Gastrocnemius medialis (tissue), 4 donors: ENCODE results near the gene EYA3.

Source experiments
- POLR2A ChIP-seq, 2 donors: fragments of 450-650 bp; IDR thresholded peaks; one replicate each; pipeline ENCODE4 v1.6.1; 2017; ENCODE audit warnings: antibody characterized with exemption in 2 of 2, mild to moderate bottlenecking in 2 of 2, moderate library complexity in 2 of 2
- TF ChIP-seq, protein P1 (sequence below), 5 experiments: fragments of 450-650 bp in 3 of 5; fragments of 200-600 bp in 2 of 5; sonication (generic) in 2 of 5; IDR thresholded peaks in 4 of 5; conservative IDR thresholded peaks in 1 of 5; 1 replicate in 4 of 5; 2 replicates in 1 of 5; pipeline ENCODE4 v1.5.1; 2016 to 2019; ENCODE audit warnings: antibody characterized with exemption in 5 of 5, mild to moderate bottlenecking in 3 of 5, moderate library complexity in 3 of 5

DNA sequence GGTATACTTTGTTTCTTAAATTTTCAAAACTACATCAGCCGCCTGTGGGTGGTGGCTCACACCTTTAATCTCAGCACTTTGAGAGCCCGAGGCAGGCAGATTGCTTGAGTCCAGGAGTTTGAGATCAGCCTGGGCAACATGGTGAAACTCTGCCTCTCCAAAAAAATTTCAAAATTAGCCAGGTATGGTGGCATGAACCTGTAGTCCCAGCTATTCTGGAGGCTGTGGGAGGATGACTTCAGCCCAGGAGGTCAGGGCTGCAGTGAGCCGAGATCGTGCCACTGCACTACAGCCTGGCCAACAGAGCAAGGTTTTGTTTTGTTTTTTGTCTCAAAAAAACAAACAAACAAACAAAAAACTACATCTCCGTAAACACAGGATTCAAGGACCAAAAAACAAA, 3.3 kb downstream of the EYA3 start:
- TF ChIP-seq, protein P1, sequence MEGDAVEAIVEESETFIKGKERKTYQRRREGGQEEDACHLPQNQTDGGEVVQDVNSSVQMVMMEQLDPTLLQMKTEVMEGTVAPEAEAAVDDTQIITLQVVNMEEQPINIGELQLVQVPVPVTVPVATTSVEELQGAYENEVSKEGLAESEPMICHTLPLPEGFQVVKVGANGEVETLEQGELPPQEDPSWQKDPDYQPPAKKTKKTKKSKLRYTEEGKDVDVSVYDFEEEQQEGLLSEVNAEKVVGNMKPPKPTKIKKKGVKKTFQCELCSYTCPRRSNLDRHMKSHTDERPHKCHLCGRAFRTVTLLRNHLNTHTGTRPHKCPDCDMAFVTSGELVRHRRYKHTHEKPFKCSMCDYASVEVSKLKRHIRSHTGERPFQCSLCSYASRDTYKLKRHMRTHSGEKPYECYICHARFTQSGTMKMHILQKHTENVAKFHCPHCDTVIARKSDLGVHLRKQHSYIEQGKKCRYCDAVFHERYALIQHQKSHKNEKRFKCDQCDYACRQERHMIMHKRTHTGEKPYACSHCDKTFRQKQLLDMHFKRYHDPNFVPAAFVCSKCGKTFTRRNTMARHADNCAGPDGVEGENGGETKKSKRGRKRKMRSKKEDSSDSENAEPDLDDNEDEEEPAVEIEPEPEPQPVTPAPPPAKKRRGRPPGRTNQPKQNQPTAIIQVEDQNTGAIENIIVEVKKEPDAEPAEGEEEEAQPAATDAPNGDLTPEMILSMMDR (IDR thresholded peaks at IDR 0.05 in 4 of 5, conservative IDR thresholded peaks at IDR 0.05 in 1 of 5): no peak
- no peak for TF ChIP-seq POLR2A (IDR thresholded peaks at IDR 0.05)
